Measurements from ENCODE around the gene MTFMT.
"Not testable (repeated sequence)": the region's sequence is repeated elsewhere in the genome, so short reads cannot be mapped to it uniquely, and the experiment has no call there.

The MTFMT gene

DNA sequence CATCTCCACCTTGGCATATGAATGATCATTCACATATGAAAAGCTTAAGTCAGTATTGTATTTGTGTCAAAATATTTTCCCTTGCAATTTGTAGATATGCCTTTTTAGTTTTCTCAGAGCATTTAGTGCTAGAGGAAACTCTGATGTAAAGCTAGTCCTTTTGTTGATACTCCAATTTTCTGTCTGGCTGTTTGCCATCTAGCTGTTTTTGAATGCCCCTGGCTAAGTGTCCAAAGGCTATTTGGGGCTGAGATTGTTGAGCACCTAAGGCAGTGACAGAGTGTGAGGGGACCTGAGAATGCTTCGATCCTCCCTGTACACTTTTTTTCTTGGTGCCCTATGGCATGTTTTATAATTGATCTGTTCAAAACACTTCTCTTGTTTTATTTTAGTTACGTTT is 18.8 kb upstream of the MTFMT start:
- in situ Hi-C loops (cut with MboI; ENCODE audit: low pct_unique_long_range_greater_than_20kb, low sequenced_read_pairs, unreplicated experiment) = no loop called here
- TF ChIP-seq, protein P1, sequence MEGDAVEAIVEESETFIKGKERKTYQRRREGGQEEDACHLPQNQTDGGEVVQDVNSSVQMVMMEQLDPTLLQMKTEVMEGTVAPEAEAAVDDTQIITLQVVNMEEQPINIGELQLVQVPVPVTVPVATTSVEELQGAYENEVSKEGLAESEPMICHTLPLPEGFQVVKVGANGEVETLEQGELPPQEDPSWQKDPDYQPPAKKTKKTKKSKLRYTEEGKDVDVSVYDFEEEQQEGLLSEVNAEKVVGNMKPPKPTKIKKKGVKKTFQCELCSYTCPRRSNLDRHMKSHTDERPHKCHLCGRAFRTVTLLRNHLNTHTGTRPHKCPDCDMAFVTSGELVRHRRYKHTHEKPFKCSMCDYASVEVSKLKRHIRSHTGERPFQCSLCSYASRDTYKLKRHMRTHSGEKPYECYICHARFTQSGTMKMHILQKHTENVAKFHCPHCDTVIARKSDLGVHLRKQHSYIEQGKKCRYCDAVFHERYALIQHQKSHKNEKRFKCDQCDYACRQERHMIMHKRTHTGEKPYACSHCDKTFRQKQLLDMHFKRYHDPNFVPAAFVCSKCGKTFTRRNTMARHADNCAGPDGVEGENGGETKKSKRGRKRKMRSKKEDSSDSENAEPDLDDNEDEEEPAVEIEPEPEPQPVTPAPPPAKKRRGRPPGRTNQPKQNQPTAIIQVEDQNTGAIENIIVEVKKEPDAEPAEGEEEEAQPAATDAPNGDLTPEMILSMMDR (IDR thresholded peaks at IDR 0.05; ENCODE audit: extremely low read depth, insufficient read depth, missing control alignments) = no peak
- DNase-seq (ENCODE audit: low spot score) = no peak

- DNase-seq (ENCODE audit: low spot score) = no peak
- TF ChIP-seq, protein P1 (IDR thresholded peaks at IDR 0.05; ENCODE audit: extremely low read depth, insufficient read depth, missing control alignments) = no peak
- in situ Hi-C loops (cut with MboI; ENCODE audit: low pct_unique_long_range_greater_than_20kb, low sequenced_read_pairs, unreplicated experiment) = no loop called here
Observed at GRCh38 chr15:65044724-65045481, 15.5 kb upstream of the MTFMT start, which contains the start of gene SLC51B. Gene SLC51B (plus strand): TSS chr15:65045387. CDS start chr15:65050005, 4,618 bp downstream.

DNA sequence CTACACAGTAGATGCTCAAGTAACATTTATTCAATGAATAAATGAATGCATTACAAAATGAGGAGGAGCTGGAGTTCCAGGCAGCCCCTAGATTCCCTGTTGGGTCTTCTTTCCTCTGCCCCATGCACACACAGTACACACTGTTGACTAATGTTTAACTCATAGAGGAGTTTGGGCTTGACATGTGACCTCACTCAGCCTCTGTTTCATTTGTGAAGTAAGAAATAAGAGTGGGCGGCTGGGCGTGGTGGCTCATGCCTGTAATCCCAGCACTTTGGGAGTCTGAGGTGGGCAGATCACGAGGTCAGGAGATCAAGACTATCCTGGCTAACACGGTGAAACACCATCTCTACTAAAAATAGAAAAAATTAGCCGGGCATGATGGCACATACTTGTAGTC is 14.8 kb upstream of the MTFMT start:
- in situ Hi-C loops (cut with MboI; ENCODE audit: low pct_unique_long_range_greater_than_20kb, low sequenced_read_pairs, unreplicated experiment); DNase-seq (ENCODE audit: low spot score): not testable (repeated sequence)

DNA sequence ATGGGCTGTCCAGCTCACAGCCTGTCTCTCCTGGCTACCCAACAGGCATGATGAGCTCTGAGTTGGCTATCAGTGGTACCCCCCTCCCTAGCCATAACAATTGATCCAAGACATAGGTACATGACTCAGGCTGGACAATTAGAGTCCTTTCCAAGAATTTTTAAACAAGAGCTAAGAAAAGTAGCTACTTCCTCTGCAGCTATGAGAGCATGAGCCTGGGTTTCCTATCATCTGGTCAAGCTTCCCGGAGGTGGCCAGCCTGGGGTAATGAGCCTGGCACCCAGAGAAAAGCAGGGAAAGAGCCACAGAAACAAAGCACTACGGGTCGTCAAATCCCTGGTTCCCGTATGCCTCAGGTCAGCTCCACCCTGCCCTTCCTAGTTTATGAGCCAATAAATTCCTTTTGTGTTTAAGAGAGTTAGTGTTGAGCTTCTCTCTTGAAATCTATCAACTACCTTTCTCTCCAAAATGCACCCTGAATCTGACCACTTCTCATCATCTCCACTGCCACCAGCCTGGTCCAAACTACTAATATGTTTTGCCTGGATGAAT is 13.4 kb upstream of the MTFMT start:
- in situ Hi-C loops (cut with MboI; ENCODE audit: low pct_unique_long_range_greater_than_20kb, low sequenced_read_pairs, unreplicated experiment) = no loop called here
- TF ChIP-seq, protein P1 (IDR thresholded peaks at IDR 0.05; ENCODE audit: extremely low read depth, insufficient read depth, missing control alignments) = no peak
- DNase-seq (ENCODE audit: low spot score) = no peak

GRCh38 chr15:65041787-65042186 is 12.3 kb upstream of the MTFMT start:
- in situ Hi-C loops (cut with MboI; ENCODE audit: low pct_unique_long_range_greater_than_20kb, low sequenced_read_pairs, unreplicated experiment) = no loop called here
- TF ChIP-seq, protein P1 (IDR thresholded peaks at IDR 0.05; ENCODE audit: extremely low read depth, insufficient read depth, missing control alignments) = no peak
- no peak for DNase-seq (ENCODE audit: low spot score)

DNA sequence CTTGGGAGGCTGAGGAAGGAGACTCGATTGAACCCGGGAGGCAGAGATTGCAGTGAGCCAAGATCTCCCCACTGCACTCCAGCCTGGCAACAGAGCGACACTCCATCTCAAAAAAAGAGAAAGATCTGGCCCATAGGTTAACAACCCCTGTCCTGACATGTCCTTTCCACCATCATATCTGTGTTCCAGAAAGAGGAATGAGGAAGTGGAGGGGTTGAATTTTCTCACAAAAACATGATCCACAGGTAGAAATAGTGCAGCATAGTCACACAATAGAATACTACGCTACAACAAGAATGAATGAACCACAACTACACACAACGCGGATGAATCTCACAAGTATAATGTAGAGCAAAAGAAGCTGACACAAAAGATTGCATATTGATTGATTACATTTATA is 11.0 kb upstream of the MTFMT start:
- TF ChIP-seq, protein P1 (IDR thresholded peaks at IDR 0.05; ENCODE audit: extremely low read depth, insufficient read depth, missing control alignments) = no peak
- no peak for DNase-seq (ENCODE audit: low spot score)
- in situ Hi-C loops (cut with MboI; ENCODE audit: low pct_unique_long_range_greater_than_20kb, low sequenced_read_pairs, unreplicated experiment) = no loop called here

DNA sequence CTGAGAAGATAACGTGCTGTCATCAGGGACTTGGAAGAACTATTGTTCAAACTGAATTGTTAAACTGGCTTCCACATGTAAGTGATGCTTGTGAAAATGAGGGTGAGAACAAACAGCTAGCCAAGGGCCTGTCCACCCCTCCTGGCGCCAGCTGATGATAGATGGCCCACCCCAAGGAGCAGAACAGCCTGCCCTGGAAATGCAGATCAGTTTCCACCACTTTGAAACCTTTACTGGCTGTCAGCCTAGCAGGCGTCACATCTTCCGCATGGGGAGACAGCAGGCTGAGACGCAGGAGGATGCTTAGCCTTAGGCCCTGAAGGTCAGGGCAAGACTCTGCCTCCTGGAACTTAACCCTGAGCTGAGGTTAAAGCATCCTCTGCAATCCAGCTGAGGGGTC is 9.4 kb upstream of the MTFMT start:
- in situ Hi-C loops (cut with MboI; ENCODE audit: low pct_unique_long_range_greater_than_20kb, low sequenced_read_pairs, unreplicated experiment) = no loop called here
- DNase-seq (ENCODE audit: low spot score) = no peak
- TF ChIP-seq, protein P1 (IDR thresholded peaks at IDR 0.05; ENCODE audit: extremely low read depth, insufficient read depth, missing control alignments) = no peak

Data from GM13977 (cell line).